ENCODE results near the gene JADE3.
A peak's percentile ranks its signal among the peaks of the same experiment; 100 is the strongest.

JADE3 gene

GRCh38 chrX:46873746-46874145, 38.5 kb upstream of the JADE3 start:
- no peak for TF ChIP-seq CEBPB (IDR thresholded peaks at IDR 0.05)
- no peak for TF ChIP-seq TAF1 (IDR thresholded peaks at IDR 0.05; ENCODE audit: low read depth)
- TF ChIP-seq TEAD4 (IDR thresholded peaks at IDR 0.05) = no peak
- no peak for TF ChIP-seq TCF12 (IDR thresholded peaks at IDR 0.05; ENCODE audit: low read depth)
- no peak for TF ChIP-seq EP300 (IDR thresholded peaks at IDR 0.05; ENCODE audit: borderline replicate concordance)
- TF ChIP-seq ZBTB7A (IDR thresholded peaks at IDR 0.05; ENCODE audit: low read depth) = no peak
- no peak for TF ChIP-seq EGR1 (IDR thresholded peaks at IDR 0.05)
- no peak for TF ChIP-seq FOXM1 (IDR thresholded peaks at IDR 0.05; ENCODE audit: borderline replicate concordance, low read depth)
- no peak for TF ChIP-seq RAD21 (IDR thresholded peaks at IDR 0.05; ENCODE audit: low read depth)
- TF ChIP-seq MAX (IDR thresholded peaks at IDR 0.05) = no peak

- TF ChIP-seq YY1 (IDR thresholded peaks at IDR 0.05; ENCODE audit: low read depth) (no peak), REST (IDR thresholded peaks at IDR 0.05; ENCODE audit: low read depth) (no peak), TAF1 (IDR thresholded peaks at IDR 0.05; ENCODE audit: low read depth) (no peak), FOXM1 (IDR thresholded peaks at IDR 0.05; ENCODE audit: borderline replicate concordance, low read depth) (no peak), CREB1 (IDR thresholded peaks at IDR 0.05; ENCODE audit: low read depth) (no peak), RAD21 (IDR thresholded peaks at IDR 0.05; ENCODE audit: low read depth) (no peak), ZBTB7A (IDR thresholded peaks at IDR 0.05; ENCODE audit: low read depth) (no peak)
These were observed 35.3 kb upstream of the JADE3 start for GRCh38 chrX:46876901-46877300.

- TF ChIP-seq FOXM1 (IDR thresholded peaks at IDR 0.05; ENCODE audit: borderline replicate concordance, low read depth) = no peak
- TF ChIP-seq MAX (IDR thresholded peaks at IDR 0.05) = no peak
These were observed 30.0 kb upstream of the JADE3 start for GRCh38 chrX:46882266-46882665.

- TF ChIP-seq ZBTB7A (IDR thresholded peaks at IDR 0.05; ENCODE audit: low read depth) = no peak
- no peak for TF ChIP-seq FOXM1 (IDR thresholded peaks at IDR 0.05; ENCODE audit: borderline replicate concordance, low read depth)
- TF ChIP-seq USF1 (IDR thresholded peaks at IDR 0.05) = no peak
These were observed 27.4 kb upstream of the JADE3 start for GRCh38 chrX:46884799-46885198.

GRCh38 chrX:46898207-46898606, 14.0 kb upstream of the JADE3 start:
- TF ChIP-seq ZBTB7A (IDR thresholded peaks at IDR 0.05; ENCODE audit: low read depth) (no peak), RAD21 (IDR thresholded peaks at IDR 0.05; ENCODE audit: low read depth) (no peak), MAX (IDR thresholded peaks at IDR 0.05) (no peak), NFIC (IDR thresholded peaks at IDR 0.05) (no peak), TEAD4 (IDR thresholded peaks at IDR 0.05) (no peak), TAF1 (IDR thresholded peaks at IDR 0.05; ENCODE audit: low read depth) (no peak), TCF12 (IDR thresholded peaks at IDR 0.05; ENCODE audit: low read depth) (no peak), FOXM1 (IDR thresholded peaks at IDR 0.05; ENCODE audit: borderline replicate concordance, low read depth) (no peak)

- TF ChIP-seq NFIC (IDR thresholded peaks at IDR 0.05) (peak; percentile 81), EP300 (IDR thresholded peaks at IDR 0.05; ENCODE audit: borderline replicate concordance) (no peak), REST (IDR thresholded peaks at IDR 0.05; ENCODE audit: low read depth) (no peak), ZBTB7A (IDR thresholded peaks at IDR 0.05; ENCODE audit: low read depth) (no peak), EGR1 (IDR thresholded peaks at IDR 0.05) (0 out of 2 replicates have a peak, but pooled peaks have one; percentile 17), CREB1 (IDR thresholded peaks at IDR 0.05; ENCODE audit: low read depth) (no peak), TAF1 (IDR thresholded peaks at IDR 0.05; ENCODE audit: low read depth) (no peak), YY1 (IDR thresholded peaks at IDR 0.05; ENCODE audit: low read depth) (no peak), MAX (IDR thresholded peaks at IDR 0.05) (peak; percentile 61; the same call in 1 of the 2 replicates), TCF12 (IDR thresholded peaks at IDR 0.05; ENCODE audit: low read depth) (no peak), TEAD4 (IDR thresholded peaks at IDR 0.05) (no peak), RAD21 (IDR thresholded peaks at IDR 0.05; ENCODE audit: low read depth) (peak; percentile 81), CEBPB (IDR thresholded peaks at IDR 0.05) (no peak), USF1 (IDR thresholded peaks at IDR 0.05) (no peak)
These were observed 8.6 kb upstream of the JADE3 start for GRCh38 chrX:46903458-46904242.
